GM19023 (cell line): ENCODE measurements around the gene NAALADL2.
"Not testable (repeated sequence)": the region's sequence is repeated elsewhere in the genome, so short reads cannot be mapped to it uniquely, and the experiment has no call there.

Experiments
- ATAC-seq: cut with Tn5 transposase; IDR thresholded peaks from one replicate; pipeline ENCODE4 v1.9.1; 2021; ENCODE audit warnings: mild to moderate bottlenecking, moderate library complexity; ENCODE audit not compliant: unreplicated experiment

The NAALADL2 gene

DNA sequence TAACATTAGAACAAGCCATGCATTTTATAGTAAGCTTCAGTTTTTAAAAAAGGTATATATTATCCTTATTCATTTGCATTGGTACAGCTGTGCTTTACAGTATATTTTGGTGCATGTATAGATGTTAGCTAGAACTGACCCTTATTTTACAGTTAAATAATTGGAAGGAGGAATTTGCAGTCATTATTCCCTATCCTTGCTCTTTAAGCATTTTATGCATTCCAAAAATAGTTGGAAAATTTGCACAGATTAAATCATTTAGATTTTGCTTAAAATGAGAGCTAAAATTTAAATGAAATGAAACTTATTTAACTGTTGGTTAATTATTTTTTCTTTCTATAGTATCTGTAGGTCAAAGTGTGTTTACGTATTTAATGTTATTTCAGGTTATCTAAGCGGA, 667.1 kb downstream of the NAALADL2 start:
- ATAC-seq: no peak

DNA sequence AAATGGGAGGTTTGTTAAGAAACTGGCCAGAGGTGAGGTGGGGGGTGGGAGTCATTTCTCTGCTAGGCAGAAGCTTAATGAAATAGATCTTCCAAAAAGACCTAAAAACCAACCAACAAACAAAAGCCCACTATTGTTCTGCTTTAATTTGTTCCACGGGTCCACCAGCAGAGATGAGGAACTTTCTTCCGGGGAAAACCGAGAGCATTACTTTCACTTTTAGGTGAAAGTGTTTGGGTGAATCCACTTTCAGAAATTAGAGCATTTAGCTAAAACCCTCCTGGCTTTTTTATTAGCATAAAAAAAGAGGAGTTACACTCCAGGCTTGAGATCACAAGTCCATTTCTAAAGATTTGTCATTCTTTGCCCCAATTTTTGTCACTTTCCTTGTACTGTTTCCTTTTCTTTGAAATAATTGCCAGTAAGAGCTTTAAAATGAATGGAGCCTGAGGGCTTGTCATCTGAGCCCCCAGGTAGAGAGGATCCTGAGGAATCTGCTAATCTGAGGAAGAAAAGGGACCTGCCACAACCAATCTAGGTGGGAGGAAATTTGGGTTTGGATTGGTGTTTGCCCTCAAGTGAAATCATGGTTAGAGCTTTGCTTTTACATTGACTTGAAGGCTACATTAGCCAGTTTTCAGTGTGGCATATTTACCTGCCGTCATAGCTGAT, 667.6 kb downstream of the NAALADL2 start:
- ATAC-seq: no peak

DNA sequence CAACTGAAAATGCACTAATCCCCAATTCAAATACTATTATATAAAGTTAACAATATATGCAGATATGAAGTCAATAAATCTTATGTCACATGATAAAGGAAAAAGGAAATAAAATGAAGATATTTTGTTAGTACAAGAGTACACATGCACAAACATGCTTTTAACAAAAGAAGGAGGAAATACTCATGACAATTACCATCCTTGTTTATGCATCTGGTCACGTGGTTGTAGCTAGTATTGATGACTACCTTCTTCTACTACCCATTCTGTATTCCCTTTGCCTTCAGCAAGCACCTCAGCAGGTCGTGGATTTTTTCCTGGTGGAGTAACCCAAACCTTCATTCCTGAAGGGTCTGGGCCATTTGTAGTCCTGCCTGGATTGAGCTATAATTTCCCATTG, 669.6 kb downstream of the NAALADL2 start:
- not testable (repeated sequence) for ATAC-seq

DNA sequence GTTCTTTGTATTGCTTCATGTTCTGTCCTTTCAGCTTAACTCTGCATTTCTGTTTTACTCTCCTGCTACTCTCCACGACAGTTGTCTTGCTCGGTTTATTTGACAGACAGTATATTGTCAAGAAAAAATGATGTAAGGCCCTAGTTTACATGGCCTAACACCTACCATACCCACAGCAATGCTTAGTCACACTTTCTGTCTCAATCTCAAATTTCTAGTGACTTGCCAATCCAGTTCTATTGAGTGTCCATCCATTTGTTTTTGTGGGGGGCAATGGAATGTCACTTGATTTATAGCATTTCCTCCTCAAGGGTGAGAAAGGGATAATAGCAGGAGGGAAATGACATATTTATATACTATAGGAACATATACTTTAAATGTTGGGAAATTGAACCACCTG, 676.2 kb downstream of the NAALADL2 start:
- ATAC-seq: no peak

DNA sequence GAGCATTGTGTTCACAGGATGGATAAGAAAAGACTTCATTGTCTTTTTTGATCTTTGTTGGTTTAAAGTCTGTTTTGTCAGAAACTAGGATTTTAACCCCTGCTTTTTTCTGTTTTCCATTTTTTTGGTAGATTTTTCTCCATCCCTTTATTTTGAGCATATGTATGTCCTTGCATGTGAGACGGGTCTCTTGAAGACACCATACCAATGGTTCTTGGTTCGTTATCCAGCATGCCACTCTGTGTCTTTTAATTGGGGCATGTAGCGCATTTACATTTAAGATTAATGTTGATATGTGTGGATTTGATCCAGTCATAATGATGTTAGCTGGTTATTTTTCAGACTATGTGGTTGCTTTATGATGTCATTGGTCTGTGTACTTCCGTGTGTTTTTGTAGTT, 687.0 kb downstream of the NAALADL2 start:
- ATAC-seq: no peak

DNA sequence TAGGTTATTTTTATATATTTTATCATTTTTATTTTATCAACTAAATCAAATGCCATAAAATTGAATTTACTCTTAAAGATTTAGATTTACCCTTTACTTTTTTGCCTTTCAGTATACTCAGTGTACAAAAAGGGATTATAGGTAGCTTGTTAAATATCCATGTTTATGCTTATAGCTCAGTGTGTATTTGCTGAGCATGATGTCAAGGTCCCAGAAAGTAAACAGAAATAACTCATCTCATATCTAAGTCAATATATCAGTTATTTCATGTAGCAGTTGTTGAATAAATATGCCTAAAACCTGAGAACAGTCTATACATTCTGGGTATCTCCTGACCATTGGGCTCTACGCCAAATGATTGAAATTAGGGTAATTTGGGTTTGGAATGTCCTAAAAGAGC, 693.8 kb downstream of the NAALADL2 start:
- no peak for ATAC-seq

DNA sequence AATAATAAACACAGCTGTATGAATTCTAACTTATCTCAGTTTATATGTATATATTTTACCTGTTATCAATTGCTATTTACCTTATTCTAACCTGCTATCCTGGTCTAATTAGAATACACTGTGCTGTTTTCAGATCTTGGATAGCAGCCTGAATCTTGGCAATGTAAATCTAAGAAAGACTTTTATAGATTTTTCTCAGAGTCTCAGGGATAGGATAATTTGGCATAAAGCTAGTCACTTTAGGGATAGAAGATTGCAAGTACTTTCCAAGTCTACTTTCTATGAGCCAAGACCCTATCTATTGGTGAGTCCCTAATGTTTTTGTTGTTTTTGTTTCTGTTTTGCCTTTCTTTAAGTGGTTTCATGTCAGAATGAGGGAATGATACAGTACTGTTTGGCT, 695.7 kb downstream of the NAALADL2 start:
- no peak for ATAC-seq

DNA sequence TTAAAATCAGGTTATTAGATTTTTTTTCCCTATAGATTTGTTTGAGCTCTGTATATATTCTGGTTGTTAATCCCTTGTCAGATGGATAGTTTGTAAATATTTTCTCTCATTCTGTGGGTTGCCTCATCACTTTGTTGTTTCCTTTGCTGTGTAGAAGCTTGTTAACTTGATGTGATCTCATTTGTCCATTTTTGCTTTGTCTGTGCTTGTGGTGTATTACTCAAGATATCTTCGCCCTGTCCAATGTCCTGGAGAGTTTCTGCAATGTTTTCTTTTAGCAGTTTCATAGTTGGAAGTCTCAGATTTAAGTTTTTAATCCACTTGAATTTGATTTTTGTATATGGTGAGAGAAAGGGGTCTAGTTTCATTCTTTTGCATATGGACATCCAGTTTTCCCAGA, 699.1 kb downstream of the NAALADL2 start:
- no peak for ATAC-seq

DNA sequence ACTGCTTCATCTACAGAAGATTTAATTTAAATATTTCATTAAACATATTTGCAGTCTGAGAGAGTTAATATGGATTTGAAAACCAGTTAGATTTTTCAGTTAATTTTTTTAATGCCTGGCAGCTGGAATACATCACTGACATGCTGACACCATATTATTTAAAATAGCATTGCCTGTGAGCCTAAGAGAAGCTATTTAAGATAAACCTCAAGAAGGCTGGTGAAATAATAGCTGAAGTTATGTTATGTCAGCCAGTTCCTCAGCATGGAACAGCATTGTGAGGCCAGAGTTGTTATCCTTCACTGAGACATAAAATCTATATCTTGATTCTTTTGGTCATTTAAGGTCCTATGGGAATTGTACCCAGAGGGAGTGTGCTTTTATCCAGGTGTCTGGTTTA, 705.2 kb downstream of the NAALADL2 start:
- no peak for ATAC-seq

DNA sequence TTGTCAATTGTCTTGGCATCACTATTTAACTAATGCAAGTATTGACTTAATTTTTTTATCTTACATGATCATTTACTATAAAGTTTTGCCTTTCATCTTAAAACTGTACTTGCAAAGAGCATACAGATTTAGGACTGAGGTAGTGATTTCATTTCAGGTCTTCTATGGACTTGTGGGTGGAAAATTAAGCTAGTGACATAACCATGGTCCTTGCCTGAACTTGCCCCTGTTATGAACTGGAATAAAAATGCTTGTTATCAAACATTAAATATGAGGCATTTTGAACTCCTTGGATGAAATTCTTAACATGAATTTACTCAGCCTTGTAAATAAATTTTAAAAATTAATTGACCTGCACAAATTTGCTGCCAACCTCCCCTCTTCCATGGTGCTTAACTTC, 712.0 kb downstream of the NAALADL2 start:
- ATAC-seq: no peak

DNA sequence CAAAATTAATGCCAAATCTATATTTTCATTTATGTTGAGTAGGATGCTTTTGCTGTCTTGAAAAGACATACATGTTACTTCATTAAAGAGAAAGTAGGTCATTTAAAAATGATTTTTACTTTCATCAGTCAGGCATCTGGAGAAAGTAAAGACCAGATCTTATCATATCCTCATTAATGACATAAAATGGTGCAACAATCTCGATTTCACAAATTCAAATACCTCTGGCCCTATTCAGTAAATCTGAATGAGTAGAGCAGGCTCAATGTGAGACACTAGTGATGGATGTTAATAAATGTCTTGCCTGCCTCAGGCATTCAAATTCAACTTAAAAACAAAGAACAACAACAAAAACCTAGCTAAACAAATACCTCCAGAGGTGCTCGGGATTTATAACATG, 714.1 kb downstream of the NAALADL2 start:
- ATAC-seq: no peak

DNA sequence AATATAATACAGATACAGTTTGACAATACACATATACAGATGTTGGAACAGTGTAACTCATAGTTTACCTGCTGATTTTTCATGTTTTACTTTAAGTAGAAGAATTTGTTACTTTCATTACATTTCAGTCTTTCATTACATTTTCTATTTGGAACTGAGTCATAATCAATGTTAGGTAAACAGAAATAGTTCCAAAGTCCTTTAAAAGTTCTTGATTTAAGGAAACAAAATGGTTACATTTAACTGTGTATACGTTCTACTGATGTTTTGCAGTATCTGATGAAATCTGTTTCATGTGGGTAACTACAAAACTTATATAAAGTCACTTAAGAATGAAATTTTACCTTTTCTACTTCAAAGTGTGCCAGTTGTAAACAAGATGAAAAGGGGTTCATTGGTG, 721.2 kb downstream of the NAALADL2 start:
- no peak for ATAC-seq

DNA sequence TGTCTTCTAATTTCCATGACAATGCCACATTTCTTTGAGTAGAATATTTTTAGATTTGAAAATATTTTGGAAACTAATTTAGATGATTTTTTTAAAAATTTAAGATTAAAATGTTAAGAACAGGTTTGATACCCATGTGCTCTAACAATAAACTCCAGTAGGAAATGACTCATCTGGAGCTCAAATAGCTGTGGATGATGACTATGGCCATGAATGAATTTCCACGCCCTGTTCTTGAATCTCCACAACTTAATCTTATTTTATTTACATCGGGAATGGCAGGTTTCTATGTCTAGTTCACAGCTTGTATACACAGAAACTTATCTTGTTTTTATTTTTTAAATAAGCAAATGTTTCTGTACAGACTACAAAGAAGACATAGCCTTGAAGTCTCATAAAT, 726.8 kb downstream of the NAALADL2 start:
- ATAC-seq: no peak

DNA sequence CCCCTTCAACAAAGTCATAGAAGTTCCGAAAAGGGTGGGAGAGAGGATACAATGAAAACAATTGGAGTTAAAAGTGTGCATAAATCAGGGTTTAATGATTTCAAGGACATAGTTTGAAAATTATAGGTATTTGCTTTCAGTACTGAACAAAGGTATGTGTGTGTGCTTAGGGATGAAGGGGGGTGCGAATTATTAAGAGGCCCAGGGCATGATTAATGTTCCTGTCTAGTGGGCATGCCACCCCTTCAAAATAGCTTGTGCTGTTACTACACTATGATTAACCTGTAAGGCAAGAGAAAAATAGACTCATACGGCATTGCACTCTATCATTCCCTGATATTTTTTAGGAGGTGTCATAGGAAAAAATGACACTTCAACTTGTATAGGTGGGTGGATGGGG, 731.6 kb downstream of the NAALADL2 start:
- ATAC-seq: no peak

DNA sequence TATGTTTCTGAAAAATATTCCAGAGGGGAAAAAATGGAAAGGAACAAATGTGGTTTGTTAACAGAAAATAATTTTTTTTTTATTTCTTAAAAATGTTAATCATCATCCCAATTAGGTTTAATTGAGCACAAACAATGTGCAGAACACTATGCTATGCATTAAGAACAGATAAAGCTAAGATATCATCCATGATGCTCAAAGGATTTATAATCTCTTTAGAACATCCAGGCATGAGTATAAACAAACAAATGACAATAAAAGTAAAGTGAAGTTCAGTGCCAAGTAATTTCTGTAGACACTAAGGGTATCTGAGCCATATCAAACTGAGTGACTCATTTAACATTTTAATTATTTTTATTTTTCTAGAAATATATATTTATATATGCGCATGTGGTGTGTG, 732.2 kb downstream of the NAALADL2 start:
- no peak for ATAC-seq

DNA sequence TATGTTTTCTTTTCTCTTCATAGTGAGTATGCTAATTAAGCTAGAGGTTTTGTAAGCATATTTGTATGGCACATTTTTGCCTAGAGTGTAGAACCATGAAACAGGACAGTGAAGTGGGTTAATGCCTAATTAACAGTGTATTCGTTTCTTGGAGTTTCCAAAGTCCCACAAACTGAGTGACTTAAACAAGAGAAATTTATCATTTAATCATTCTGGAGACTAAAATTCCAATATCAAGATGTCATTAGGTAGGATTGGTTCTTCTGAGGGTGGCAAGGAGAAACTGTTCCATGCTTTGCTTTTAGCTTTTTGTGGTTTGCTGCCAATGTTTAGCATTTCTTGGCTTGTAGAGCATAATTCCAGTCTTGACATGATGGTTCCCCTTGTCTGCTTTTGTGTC, 734.2 kb downstream of the NAALADL2 start:
- ATAC-seq: no peak

DNA sequence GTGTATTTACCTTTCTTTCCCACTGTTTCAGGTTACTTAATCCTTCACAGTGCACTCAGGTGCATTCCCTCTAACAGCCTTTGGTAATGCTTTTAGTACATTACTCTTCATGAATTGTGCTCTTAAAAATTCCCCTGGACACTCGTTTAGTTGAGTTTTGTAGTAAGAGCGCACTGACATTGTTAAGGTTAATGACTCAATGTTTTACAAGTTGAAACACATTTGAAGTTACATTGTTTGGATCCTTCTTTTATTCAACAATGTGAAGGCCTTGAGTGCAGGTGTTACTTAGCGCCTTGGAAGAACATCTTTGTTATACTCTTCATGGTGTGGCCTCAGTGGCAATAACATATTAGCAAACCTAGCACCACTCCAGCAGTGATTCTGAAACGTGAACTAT, 739.6 kb downstream of the NAALADL2 start:
- ATAC-seq: no peak

DNA sequence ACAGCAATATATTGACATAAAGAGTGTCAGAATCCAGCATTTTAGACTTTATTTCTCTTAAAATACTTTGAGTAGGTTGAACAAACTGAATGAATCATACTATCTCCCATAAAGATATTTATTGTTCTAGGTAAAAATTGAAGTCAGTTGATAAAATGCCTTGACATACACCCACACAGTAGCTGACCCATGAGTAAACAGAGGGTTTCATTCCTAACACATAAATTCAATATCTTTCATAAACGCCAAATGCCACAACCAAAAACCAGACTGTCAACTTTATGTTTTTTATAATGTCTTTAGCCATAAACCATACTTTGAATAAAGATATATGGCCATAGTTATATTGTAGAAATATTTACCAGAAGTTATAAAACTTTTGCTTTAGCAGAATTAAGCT, 742.4 kb downstream of the NAALADL2 start:
- no peak for ATAC-seq

DNA sequence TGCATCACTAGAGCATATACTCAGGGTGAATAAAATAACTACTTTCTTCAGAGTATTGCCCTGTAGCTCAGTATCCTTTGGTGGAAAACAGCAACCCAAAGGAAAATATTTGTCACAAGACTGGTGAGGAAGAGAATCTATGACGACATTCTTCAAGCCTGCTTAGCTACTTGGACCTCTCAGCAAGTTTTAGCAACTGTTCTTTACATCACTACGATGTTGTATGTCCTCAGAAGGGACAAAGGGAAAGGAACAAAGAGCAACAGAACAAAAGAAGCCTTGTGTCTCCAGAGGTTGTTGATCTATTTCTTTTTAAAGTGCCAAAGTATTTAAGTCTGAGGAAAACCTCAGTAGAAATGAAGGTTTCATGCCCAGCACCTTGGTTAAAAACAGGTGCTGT, 746.7 kb downstream of the NAALADL2 start:
- ATAC-seq: no peak

DNA sequence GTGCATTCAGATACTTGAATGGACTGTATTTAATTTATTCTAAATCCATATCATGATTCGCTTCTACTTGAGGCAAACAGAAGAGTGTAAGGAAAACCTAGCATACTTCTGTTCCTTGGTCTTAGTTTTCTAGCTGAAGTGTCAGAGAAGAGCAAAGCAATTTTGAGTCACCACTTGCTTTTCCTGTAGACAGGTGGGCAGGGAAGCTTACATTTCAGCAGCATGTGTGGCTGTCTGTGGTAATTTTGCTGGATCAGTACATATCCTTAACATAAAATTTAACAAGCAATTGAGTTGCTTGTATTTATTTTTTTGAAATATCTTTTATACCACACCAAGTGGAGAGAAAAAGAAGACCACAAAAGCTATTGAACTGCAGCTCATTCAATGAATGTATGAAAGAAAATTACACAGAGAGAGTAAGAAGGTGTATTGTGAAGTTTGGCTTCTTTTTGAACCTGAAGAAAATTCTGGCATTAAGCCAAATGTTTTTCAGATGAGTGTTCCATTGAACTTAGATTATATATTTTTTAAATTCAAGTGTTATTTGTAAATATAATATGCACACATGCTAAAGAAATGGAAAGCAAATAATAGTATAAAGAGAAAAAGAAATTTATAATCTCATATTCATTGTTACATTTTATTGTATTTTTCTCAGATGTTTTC, 747.6 kb downstream of the NAALADL2 start:
- ATAC-seq: no peak

DNA sequence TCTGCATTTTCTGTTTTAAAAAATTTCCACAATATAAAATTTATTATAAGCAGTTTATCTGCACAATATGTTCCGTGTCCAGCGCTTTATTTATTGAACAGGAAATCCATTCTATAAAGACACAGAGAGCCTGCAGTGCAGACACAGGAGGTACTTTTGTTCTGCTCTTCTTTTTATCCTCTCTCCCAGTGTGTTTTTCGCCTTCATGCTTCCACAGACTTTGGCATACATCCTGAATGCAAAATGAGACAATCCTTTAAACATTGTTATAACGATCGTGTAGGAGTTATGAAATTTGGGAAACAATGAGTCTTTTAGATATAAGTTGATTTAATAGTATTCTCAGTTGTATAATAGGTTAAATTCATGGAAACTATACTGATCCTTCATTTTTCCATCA, 749.2 kb downstream of the NAALADL2 start:
- ATAC-seq: no peak

DNA sequence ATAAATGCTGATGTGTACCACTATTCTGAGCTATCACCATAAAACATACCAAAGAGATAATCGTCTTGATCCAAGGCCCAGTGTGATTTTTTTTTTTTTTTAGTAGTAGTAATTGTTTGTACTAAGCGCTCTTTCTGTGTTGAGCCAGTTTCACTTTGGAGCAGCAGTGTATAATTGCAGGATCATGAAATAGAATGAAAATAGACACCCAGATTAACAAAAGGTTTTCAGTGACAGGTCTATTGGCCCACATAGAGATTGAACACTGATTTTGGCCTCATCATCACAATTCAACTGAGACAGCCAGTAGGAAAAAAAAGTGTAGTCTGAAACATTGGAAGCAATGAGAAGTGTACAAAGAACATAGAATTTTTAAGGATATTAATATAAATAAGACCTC, 749.8 kb downstream of the NAALADL2 start:
- no peak for ATAC-seq
